DOHH2 (cell line): ENCODE results near the gene ADAMTS3.

ENCODE experiments used
- H3F3A ChIP-seq: fragments of 200-600 bp; sonication (generic), shearing (Covaris generic); 2 replicates; pipeline ENCODE4 v1.6.0; 2016; ENCODE audit warnings: antibody characterized with exemption, mild to moderate bottlenecking; ENCODE audit not compliant: control insufficient read depth, insufficient read depth
- H3K27ac ChIP-seq: fragments of 200-600 bp; sonication (generic); 2 replicates; pipeline ENCODE4 v1.5.1; 2014; ENCODE audit warnings: low read depth, mild to moderate bottlenecking, low read length, moderate library complexity
- H3K27me3 ChIP-seq: fragments of 200-600 bp; sonication (generic); 2 replicates; pipeline ENCODE4 v1.6.1; 2014; ENCODE audit warnings: mild to moderate bottlenecking, low read length, mixed read lengths; ENCODE audit not compliant: control insufficient read depth
- H3K36me3 ChIP-seq: fragments of 200-600 bp; sonication (generic); 2 replicates; pipeline ENCODE4 v1.6.1; 2014; ENCODE audit warnings: mild to moderate bottlenecking, low read length, moderate library complexity, mixed read lengths; ENCODE audit not compliant: control insufficient read depth
- H3K4me1 ChIP-seq: fragments of 200-600 bp; sonication (generic); 2 replicates; pipeline ENCODE4 v1.6.1; 2014; ENCODE audit warnings: mild to moderate bottlenecking, low read length, mixed read lengths; ENCODE audit not compliant: control insufficient read depth
- H3K4me2 ChIP-seq: fragments of 200-600 bp; sonication (generic); 2 replicates; pipeline ENCODE4 v1.6.0; 2014; ENCODE audit warnings: mild to moderate bottlenecking, low read length, moderate library complexity
- H3K4me3 ChIP-seq: fragments of 200-600 bp; sonication (generic); 2 replicates; pipeline ENCODE4 v1.5.1; 2014; ENCODE audit warnings: mild to moderate bottlenecking, low read length, mixed read lengths
- H3K79me2 ChIP-seq: fragments of 200-600 bp; sonication (generic); 2 replicates; pipeline ENCODE4 v1.6.1; 2014; ENCODE audit warnings: mild to moderate bottlenecking, low read length, mixed read lengths; ENCODE audit not compliant: control insufficient read depth
- H3K9me2 ChIP-seq: fragments of 200-600 bp; sonication (generic); replicated peaks from 2 replicates; pipeline ENCODE4 v1.6.1; 2014; ENCODE audit warnings: mild to moderate bottlenecking, low read length, mixed read lengths; ENCODE audit not compliant: control insufficient read depth
- H3K9me3 ChIP-seq: fragments of 200-600 bp; sonication (generic); 2 replicates; pipeline ENCODE4 v1.6.1; 2014; ENCODE audit warnings: antibody characterized with exemption, low read length, mixed read lengths; ENCODE audit not compliant: control insufficient read depth, insufficient read depth
- H4K20me1 ChIP-seq: fragments of 200-600 bp; sonication (generic); 2 replicates; pipeline ENCODE4 v1.6.0; 2014; ENCODE audit warnings: low read depth, mild to moderate bottlenecking, antibody characterized with exemption, low read length, moderate library complexity; ENCODE audit not compliant: control insufficient read depth, insufficient read depth
- CTCF ChIP-seq: fragments of 200-600 bp; sonication (generic); IDR thresholded peaks from one replicate; pipeline ENCODE4 v1.5.1; 2014; ENCODE audit warnings: antibody characterized with exemption, mild to moderate bottlenecking, low read depth, low read length; ENCODE audit not compliant: poor library complexity, severe bottlenecking
- EZH2phosphoT487 ChIP-seq: fragments of 200-600 bp; sonication (generic); IDR thresholded peaks from 2 replicates; pipeline ENCODE4 v1.6.1; 2017; ENCODE audit warnings: borderline replicate concordance, mild to moderate bottlenecking, antibody characterized with exemption, low read length, moderate library complexity, mixed read lengths

Gene ADAMTS3

GRCh38 chr4:72313121-72313520 lies 255.9 kb downstream of the ADAMTS3 start:
- H3K4me3 ChIP-seq, result no peak overlapping the region
- no peaks in the 10 kb centered on the region for H3K9me3 ChIP-seq
- no peaks in the 10 kb centered on the region for H3K4me1 ChIP-seq
- H3F3A ChIP-seq, result no peaks in the 10 kb centered on the region
- H3K36me3 ChIP-seq, result no peaks in the 10 kb centered on the region
- no peaks in the 10 kb centered on the region for H3K27me3 ChIP-seq
- H4K20me1 ChIP-seq, result no peaks in the 10 kb centered on the region
- no peak for TF ChIP-seq EZH2phosphoT487
- no peak for TF ChIP-seq CTCF
- H3K27ac ChIP-seq, result no peak overlapping the region
- H3K79me2 ChIP-seq, result no peaks in the 10 kb centered on the region
- no peak overlapping the region for H3K4me2 ChIP-seq
- H3K9me2 ChIP-seq, result no peaks in the 10 kb centered on the region

- Histone ChIP-seq H3K79me2 (no peaks in the 10 kb centered on the region), H3K9me2 (no peaks in the 10 kb centered on the region), H3K9me3 (no peaks in the 10 kb centered on the region), H3K4me3 (no peak overlapping the region), H3K4me1 (no peaks in the 10 kb centered on the region), H3K4me2 (no peak overlapping the region), H4K20me1 (no peaks in the 10 kb centered on the region), H3F3A (no peaks in the 10 kb centered on the region), H3K36me3 (no peaks in the 10 kb centered on the region), H3K27ac (no peak overlapping the region), H3K27me3 (no peaks in the 10 kb centered on the region)
- TF ChIP-seq CTCF (no peak), EZH2phosphoT487 (no peak)
Observed at GRCh38 chr4:72312032-72312650, 256.9 kb downstream of the ADAMTS3 start.

GRCh38 chr4:72311291-72311690 lies 257.7 kb downstream of the ADAMTS3 start:
- no peaks in the 10 kb centered on the region for H3F3A ChIP-seq
- H4K20me1 ChIP-seq, result no peaks in the 10 kb centered on the region
- no peak overlapping the region for H3K4me3 ChIP-seq
- no peaks in the 10 kb centered on the region for H3K27me3 ChIP-seq
- H3K79me2 ChIP-seq, result no peaks in the 10 kb centered on the region
- H3K9me2 ChIP-seq, result no peaks in the 10 kb centered on the region
- no peaks in the 10 kb centered on the region for H3K4me1 ChIP-seq
- no peaks in the 10 kb centered on the region for H3K9me3 ChIP-seq
- H3K36me3 ChIP-seq, result no peaks in the 10 kb centered on the region
- TF ChIP-seq EZH2phosphoT487 (no peak), CTCF (no peak)
- H3K4me2 ChIP-seq, result no peak overlapping the region
- H3K27ac ChIP-seq, result no peak overlapping the region
